Stimulated activated CD4-positive, alpha-beta T cell treated with anti-CD3 and anti-CD28 coated beads, Interleukin-1b, Interleukin-23, amount 100 ng/mL, for 1 hour (primary cell): ENCODE results near the gene MAP4K3.
"Not testable (repeated sequence)": the region's sequence is repeated elsewhere in the genome, so short reads cannot be mapped to it uniquely, and the experiment has no call there.

Experiments used
- DNase-seq, 2 donors: peaks; one replicate each; pipeline ENCODE4 v3.0.0-alpha.2; 2020; ENCODE audit warnings: low read depth in 2 of 2

MAP4K3 gene

DNA sequence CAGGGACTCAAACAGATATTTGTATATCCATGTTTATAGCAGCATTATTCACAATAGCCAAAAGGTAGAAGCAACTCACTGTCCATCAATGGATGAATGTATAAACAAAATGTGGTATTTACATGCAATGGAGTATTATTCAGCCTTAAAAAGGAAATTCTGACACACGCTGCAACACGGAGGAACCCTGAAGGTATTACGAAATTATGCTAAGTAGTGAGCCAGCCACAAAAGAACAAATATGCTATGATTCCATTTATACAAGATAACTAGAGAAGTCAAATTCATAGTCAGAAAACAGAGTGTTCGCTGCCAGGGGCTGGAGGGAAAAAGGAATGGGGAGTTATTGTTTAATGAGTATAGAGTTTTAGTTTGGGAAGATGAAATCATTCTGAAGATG is 132.4 kb downstream of the MAP4K3 start:
- no peak for DNase-seq

DNA sequence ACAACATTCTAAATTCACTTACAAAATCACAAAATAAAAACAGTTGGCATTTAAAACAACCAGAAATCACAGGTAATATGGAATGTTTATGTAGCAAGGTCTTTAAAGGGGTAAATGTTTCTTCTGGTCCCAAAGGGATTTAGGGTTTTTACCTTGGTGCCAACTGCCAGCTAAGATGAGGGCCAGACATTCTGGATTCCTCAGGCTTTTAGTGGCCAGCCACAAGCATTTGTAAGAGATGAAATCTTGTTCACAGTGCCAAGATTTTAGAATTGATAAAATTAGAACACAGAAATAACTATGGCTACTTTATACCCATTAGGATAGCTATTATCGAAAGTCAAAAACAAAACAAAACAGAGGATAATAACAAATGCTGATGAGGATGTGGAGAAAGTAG is 132.9 kb downstream of the MAP4K3 start:
- DNase-seq, result no peak

DNA sequence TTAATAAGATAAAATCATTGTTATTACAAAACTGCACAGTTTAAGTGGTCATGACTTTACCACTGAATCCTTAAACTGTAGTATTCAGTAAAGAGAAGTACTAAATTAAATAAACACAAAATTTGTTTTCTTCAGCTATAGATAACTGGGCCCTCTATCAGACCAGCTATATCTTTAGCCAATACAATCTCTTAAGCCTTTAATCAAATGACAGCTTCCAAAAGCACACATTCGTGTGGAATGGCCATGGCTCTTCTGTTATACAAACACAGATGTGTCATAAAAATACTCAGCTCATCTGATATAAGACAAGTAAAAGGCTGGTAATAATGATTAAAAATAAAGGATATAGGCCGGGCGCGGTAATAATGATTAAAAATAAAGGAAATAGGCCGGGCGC is 135.7 kb downstream of the MAP4K3 start:
- no peak for DNase-seq

DNA sequence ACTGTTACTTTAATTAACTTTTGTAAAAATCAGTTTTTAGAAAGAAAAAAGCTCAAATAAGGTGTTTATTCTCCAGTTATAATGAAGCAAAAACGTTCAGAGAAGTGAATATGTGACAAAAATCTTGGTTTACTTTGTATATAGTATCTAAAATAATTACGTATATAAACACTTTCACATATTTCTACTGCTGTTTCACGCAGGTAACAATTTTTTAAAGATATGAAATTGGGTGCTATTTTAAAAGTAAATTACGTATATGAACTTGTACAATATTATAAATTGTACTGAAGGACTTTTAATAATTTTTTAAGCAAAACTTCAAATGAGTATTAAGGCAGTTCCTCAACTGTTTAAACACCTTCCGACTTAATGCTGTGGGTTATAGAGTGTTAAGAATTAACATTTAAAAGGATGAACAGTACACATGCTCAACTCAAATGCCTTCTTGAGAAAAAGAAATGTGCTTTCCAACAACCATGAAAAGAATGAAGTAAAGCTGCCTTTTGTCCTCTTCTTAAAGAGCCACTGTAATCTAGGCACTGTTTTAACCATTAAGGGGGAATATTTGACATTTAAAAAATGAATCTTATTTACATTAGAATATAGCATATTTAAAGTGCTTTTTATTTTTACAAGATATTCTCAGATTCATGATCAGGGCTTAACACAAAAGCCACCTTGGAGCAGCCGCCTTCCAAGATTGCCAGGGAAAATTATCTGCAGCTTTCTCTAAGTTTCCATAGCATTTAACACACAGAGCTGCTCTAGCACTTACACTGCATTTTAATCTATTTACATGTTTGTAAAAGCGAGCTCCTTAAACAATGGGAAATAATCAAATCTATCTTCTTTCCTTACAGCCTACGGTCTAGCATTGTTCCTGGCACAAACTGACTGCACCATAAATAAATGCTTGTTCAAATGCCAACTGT is 136.8 kb downstream of the MAP4K3 start:
- DNase-seq, result no peak

DNA sequence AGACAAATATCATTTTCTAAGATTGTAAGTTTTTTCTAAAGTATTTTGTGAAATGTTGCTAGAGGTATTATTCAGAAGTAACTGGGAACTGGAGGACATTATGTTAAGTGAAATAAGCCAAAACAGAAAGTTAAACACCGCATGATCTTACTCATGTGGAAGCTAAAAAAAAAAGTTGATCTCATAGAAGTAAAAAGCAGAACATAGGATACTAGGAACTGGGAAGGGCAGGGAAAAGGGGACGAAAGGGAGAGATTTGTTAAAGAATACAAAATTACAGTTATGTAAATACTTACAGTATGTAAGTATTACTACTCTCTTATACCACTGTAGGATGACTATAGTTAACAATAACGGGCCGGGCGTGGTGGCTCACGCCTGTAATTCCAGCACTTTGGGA is 146.7 kb downstream of the MAP4K3 start:
- no peak for DNase-seq

DNA sequence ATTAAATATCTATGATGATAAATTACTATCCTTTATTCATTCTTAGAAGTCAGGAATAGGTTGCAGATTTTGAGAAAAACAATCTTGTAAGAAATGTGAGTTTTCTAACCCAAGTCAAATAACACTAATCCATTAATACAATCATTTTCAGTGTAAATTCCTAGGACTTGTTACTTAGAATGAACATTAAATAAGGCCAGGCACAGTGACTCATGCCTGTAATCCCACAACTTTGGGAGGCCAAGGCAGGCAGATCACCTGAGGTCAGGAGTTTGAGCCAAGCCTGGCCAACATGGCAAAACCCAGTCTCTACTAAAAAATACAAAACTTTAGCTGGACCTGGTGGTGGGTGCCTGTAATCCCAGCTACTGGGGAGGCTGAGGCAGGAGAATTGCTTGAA is 147.5 kb downstream of the MAP4K3 start:
- DNase-seq, result no peak

DNA sequence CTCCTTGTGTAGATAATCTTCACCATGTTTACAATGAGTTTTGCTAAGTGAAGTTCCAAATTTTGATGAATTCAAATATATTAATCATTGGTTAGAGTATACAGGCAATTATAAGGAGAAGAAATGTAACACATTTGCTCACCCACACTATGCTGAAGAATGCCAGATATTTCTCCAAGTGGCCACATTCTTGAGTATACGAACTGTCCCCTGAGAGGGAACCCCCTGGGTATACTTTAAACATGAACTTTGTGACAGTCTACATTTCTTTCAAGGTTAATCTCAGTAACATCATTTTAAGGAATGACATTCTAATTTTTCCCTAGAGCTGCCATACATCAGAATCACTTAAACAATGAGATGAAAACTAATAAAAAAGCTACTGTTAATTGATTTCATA is 153.5 kb downstream of the MAP4K3 start:
- no peak for DNase-seq

DNA sequence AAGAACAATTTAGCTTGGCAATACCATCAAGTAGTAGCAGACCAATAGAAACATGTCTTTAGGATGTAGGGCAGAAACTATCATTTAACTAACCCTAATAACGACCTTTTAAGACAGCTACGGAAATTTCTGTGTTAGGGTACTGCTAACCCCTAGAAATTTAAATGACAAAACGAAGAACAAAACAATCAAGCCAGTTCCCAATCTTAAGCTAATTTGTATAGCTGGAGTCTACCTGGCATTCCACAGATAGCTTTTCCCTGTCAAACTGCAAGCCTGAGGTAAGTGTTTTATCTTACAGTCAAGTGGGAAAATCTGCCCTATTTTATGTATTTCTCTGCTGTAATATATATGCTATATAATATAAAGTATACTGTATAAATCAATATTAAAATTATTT is 155.7 kb downstream of the MAP4K3 start:
- DNase-seq, result no peak

DNA sequence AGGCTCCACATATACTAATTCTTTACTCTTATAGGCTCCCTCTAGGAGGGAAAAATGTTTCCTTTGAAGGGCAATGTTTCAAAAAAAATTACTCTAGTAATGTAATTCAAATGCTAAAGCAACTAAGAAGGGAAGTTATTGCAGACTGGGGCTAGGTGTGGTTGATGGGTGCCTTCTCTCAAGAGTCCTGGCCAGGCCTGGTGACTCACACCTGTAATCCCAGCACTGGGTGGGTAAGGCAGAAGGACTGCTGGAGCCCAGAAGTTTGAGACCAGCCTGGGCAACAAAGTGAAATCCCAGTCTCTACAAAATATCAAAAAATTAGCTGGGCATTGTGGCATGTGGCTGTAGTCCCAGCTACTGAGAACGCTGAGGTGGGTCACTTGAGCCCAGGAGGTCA is 162.1 kb downstream of the MAP4K3 start:
- no peak for DNase-seq

DNA sequence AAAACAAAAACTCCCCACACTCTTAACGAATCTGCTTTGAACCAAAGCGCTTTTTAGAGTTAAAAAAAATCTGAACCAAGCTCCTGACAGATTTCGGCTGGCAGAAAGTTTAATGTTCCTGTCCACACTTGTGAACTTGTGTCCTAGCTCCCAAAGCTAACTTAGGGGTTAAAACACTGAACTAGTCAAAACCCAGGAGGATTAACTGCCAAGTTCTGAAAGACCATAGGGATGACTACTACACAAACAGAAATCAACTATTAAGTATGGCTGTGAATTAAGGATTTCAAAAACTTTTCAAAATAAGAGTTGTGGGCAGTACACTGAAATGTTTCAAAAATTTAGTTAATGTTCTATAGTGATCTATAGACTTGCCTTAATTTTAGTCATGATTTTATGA is 167.1 kb downstream of the MAP4K3 start:
- no peak for DNase-seq

DNA sequence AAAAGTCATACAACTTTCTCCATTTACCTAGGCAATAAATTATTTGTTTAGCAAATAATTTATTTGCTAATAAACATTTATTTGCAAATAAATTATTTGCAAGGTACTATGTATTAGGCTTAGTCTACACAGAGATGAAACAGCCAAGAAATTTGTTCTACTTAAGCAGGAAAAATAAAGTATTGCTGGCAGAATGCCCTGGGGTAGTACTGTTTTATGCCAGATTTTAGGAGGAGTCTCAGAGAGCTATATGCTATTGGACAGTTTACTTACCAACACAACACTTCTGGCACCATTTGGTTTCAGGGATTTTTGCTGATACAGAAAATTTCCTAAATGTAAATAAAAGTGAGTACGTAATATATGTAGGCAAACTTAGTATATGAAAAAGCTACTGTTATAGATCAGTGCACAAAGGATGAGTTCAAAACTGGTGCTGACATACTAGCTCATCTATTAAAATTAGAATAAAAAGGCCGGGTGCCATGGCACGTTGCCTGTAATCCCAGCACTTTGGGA is 170.1 kb downstream of the MAP4K3 start:
- DNase-seq, result no peak

DNA sequence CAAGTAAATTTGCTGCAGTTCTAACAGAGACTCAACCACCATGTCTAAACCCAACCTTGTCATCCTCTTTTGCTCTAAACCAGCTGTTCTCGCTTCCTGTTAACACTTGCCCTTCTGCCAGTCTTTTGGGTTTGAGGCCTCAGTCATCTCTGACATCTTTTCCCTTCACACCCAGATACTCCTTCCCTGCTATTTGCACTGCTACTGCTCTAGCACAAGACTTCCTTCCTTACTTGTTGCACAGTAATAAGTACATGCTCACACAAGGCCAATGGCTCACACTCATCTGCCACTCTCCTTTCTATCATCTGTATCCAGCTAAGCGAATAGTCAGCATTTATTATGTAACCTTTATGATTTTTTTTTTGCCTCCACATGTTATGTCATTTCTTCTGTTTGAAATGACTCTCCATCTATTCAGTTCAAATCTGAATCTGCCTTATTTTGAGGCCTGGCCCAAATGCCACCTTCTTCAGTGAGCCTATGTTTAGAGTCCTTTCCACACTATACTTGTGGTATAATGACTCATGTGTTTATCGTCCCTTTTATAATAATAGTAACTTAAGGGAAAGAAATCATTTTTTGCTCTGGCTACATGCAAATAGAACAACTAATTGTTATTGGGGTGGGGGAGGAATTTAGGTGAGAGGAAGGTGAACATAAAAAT is 170.8 kb downstream of the MAP4K3 start:
- no peak for DNase-seq

DNA sequence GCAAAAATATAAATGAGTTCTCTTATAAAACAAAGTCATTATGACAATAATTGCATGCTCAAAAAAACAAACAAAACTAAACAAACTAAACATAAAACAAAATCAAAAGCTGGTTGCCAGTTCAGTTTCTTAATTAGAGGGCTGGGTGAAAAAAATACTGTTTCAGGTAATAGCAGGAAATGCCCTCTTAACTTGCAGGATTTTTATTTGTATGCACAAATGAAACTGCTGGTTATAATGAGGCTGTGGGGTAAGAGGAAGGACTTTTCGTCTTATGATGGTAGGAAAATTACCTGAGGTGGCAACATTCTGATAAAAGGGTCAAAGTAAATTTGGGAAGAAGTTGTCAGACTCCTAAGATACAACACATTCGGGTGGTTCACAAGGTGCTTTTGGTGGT is 171.8 kb downstream of the MAP4K3 start:
- DNase-seq, result no peak

DNA sequence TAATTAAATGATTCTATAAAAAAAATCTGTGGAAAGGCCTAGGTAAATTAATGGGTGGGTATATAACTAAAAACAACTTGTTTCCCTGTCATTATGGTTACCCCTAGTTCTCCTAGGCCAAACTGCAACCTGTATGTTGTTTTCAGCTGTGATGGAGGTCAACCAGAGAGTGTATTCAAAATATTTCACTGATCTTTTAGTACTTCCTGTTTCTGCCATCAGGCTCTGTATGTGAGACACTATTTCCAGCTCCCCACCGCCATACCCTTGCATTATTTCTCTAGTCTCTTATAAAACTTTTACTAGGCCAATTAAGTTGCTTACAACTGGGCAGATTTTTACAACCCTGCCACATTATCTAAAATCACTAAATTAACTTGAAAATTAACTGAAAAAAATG is 172.4 kb downstream of the MAP4K3 start:
- DNase-seq, result no peak

DNA sequence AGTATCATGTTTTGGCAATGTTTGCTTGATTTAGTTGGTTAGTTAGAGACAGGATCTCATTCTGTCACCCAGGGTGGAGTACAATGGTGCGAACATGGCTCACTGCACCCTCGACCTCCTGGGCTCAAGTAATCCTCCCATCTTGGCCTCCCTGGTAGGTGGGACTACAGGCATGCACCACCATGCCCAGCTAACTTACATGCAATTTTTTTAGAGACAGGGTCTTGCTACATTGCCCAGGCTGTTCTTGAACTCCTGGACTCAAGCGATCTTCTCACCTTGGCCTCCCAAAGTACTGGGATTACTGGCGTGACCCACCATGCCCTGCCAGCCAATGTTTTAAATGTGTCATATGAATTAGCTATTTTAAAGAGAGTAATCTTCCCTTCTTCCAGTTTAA is 177.0 kb downstream of the MAP4K3 start:
- no peak for DNase-seq

DNA sequence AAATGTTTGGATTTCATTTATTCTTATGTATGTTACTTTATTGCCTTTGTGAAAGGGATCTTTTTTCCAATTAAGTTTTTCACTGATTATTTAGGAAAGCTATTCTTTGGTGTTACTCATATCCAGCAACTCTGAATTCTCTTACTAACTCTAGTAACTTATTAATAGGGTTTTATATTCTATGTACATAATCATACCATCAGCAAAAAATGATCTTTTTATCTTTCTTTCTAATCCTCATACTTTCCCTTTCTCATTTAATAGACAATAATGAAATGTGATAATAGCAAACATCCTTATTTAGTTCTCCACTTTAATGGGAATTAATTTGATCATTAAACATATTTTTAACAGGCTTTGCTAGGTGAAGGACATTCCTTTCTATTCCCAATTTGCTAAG is 181.0 kb downstream of the MAP4K3 start:
- no peak for DNase-seq

DNA sequence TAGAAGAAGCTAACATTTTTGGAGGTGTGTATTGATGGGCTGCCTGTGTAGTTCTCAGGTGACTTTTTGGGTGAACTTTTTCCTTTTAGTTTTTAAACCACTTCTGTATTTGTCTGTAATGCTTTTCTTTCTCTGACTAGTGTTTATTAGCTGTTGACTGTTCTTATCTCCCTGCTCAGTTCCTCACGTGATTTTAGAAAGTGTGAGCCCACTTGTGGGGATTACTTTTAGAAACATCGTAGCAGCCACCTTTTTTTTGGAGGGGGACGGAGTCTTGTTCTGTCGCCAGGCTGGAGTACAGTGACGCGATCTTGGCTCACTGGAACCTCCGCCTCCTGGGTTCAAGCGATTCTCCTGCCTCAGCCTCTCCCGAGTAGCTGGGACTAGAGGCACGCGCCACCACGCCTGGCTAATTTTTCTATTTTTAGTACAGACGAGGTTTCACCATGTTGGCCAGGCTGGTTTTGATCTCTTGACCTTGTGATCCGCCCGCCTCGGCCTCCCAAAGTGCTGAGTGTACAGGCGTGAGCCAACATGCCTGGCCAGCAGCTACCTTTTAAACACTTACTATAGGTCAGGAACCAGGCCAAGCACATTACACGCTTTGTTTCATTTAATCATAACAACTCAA is 184.1 kb downstream of the MAP4K3 start:
- no peak for DNase-seq

DNA sequence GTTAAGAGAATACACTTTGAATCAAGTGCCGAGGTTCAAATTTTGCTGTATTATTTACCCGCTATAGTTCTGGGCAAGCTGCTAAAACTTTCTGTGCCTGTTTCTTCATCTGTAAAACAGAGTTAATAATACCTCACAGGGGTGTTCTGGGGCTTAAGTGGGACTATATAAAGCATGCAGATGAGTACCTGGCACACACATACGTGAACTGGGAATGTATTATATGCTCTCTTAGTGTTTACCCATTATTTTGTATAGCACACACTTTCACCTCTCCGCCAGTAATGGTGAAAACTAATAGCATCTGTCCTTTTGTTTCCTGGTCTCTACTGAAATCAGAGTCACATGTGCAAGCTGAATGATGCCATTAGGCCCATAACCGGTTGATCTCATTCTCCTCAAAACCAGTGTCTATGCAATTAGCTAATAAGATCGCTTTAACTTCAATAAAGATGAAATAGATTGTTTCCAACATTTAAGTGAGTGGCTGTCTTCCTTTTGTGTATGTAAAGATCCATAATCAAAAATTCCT is 189.5 kb downstream of the MAP4K3 start:
- no peak for DNase-seq

DNA sequence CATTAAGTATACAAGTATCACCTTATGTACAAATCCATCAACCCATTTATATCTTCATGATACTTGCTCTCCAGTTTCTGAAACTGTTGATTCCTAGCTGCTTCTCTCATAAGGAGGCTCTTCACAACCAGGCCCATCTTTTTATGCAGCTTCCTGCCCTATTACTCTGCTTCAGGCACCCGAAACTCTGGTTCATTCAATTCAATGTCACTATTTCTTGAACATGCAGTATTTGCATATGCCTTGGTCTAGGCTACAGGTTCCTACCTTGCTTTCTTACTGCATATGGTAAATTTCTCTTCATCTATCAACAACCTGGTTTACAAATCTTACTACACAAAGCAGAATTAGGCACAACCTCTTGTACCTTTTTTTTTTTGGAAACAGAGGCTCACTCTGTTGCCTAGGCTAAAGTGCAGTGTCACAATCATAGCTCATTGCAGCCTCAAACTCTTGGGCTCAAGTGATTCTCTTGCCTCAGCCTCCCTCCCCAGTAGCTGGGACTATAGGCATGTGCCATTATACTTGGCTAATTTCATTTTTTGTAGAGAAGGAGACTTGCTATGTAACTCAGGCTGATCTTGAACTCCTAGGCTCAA is 190.6 kb downstream of the MAP4K3 start:
- DNase-seq, result no peak

DNA sequence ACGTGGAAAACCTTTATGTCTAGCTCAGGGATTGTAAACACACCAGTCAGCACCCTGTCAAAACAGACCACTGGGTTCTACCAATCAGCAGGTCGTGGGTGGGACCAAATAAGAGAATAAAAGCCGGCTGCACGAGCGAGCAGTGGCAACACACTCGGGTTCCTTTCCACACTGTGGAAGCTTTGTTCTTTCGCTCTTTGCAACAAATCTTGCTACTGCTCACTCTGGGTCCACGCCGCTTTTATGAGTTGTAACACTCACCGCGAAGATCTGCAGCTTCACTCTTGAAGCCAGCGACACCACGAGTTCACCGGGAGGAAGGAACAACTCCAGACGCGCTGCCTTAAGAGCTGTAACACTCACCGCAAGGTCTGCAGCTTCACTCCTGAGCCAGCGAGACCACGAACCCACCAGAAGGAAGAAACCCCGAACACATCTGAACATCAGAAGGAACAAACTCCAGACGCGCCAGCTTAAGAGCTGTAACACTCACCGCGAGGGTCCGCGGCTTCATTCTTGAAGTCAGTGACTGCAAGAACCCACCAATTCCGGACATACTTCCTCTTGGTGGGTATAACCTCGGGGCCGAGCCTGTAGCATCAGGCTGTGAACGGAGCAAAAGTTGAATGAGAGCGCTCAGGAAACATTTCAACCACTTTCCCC is 192.0 kb downstream of the MAP4K3 start:
- not testable (repeated sequence) for DNase-seq

DNA sequence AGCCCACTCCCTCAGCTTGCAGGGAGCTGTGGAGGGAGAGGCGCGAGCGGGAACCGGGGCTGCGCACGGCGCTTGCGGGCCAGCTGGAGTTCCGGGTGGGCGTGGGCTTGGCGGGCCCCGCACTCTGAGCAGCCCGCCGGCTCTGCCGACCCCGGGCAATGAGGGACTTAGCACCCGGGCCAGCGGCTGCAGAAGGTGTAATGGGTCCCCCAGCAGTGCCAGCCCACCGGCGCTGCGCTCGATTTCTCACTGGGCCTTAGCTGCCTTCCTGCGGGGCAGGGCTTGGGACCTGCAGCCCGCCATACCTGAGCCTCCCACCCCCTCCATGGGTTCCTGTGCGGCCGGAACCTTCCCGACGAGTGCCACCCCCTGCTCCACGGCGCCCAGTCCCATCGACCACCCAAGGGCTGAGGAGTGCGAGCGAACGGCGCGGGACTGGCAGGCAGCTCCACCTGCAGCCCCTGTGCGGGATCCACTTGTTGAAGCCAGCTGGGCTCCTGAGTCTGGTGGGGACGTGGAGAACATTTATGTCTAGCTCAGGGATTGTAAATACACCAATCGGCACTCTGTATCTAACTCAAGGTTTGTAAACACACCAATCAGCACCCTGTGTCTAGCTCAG is 192.7 kb downstream of the MAP4K3 start:
- not testable (repeated sequence) for DNase-seq
